ENCODE data around the gene AAGAB.

DNA sequence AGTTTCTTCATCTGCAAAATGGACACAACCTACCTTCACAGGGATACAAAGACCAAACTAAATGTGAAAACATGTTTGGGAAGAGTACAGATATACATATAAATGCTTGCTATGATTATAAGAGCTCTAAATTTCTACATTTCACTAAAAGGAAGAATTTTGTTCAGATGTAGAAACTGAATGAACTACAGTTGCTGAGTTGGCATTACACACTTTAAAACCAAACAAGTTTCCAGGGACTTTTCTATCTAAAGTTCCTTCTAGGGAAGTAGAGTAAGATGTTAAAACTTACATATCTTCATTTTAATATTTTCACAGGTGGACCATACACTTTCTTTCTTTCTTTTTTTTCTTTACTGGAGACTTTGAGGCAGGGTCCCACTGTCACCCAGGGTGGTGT lies 4.6 kb downstream of the AAGAB start:
- TF ChIP-seq, protein P1, sequence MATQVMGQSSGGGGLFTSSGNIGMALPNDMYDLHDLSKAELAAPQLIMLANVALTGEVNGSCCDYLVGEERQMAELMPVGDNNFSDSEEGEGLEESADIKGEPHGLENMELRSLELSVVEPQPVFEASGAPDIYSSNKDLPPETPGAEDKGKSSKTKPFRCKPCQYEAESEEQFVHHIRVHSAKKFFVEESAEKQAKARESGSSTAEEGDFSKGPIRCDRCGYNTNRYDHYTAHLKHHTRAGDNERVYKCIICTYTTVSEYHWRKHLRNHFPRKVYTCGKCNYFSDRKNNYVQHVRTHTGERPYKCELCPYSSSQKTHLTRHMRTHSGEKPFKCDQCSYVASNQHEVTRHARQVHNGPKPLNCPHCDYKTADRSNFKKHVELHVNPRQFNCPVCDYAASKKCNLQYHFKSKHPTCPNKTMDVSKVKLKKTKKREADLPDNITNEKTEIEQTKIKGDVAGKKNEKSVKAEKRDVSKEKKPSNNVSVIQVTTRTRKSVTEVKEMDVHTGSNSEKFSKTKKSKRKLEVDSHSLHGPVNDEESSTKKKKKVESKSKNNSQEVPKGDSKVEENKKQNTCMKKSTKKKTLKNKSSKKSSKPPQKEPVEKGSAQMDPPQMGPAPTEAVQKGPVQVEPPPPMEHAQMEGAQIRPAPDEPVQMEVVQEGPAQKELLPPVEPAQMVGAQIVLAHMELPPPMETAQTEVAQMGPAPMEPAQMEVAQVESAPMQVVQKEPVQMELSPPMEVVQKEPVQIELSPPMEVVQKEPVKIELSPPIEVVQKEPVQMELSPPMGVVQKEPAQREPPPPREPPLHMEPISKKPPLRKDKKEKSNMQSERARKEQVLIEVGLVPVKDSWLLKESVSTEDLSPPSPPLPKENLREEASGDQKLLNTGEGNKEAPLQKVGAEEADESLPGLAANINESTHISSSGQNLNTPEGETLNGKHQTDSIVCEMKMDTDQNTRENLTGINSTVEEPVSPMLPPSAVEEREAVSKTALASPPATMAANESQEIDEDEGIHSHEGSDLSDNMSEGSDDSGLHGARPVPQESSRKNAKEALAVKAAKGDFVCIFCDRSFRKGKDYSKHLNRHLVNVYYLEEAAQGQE (IDR thresholded peaks at IDR 0.05; ENCODE audit: insufficient read depth in 1 of 2, low read depth in 2 of 2, low read length in 2 of 2) = no peak
- TF ChIP-seq SIN3A (IDR thresholded peaks at IDR 0.05; ENCODE audit: borderline replicate concordance, insufficient read depth, low read length) = no peak
